HFFc6 (cell line): Measurements from ENCODE around the gene SDK2. TPM values are rescaled to one million over a fixed set of nuclear protein-coding genes. Genes with fewer than 3 reads are reported as not detected.

Source experiments
- DNase-seq: peaks from one replicate; pipeline ENCODE4 v3.0.0-alpha.2; 2018
- H3K27ac Mint-ChIP-seq: 2 replicates; pipeline ENCODE4 v1.8.0; 2020; ENCODE audit warnings: mild to moderate bottlenecking, mixed read lengths
- H3K27me3 Mint-ChIP-seq: 2 replicates; pipeline ENCODE4 v1.8.0; 2021; ENCODE audit warnings: mild to moderate bottlenecking, moderate library complexity, mixed read lengths; ENCODE audit not compliant: insufficient read depth
- H3K36me3 Mint-ChIP-seq: 2 replicates; pipeline ENCODE4 v1.8.0; 2021; ENCODE audit warnings: low read depth, mixed read lengths
- H3K4me1 Mint-ChIP-seq: 2 replicates; pipeline ENCODE4 v1.8.0; 2020; ENCODE audit warnings: low read depth, mixed read lengths
- H3K4me3 Mint-ChIP-seq: 2 replicates; pipeline ENCODE4 v1.8.0; 2020; ENCODE audit warnings: mild to moderate bottlenecking, moderate library complexity, mixed read lengths
- H3K9me3 Mint-ChIP-seq: 2 replicates; pipeline ENCODE4 v1.8.0; 2020; ENCODE audit warnings: mild to moderate bottlenecking, mixed read lengths
- CTCF ChIP-seq: fragments of 200-600 bp; sonication (generic); IDR thresholded peaks from 2 replicates; pipeline ENCODE4 v1.5.0; 2021; ENCODE audit warnings: antibody characterized with exemption, mild to moderate bottlenecking
- total RNA-seq, 6 experiments: library from RNA; stranded (reverse); fragmentation: NEBNext Ultra II Directional; extraction: Animal tissue kit (Norgen Biotek cat#: 25700); gene quantifications; 2 replicates in 1 of 6; 3 replicates in 5 of 6; pipeline ENCODE4 v1.2.3, GENCODE V29; 2021

Gene SDK2
- total RNA-seq, 6 experiments from 2014 or later, result 0.03 TPM; not detected in 4

GRCh38 chr17:73350864-73351263, 293.4 kb downstream of the SDK2 start:
- Mint-ChIP-seq H3K27ac (no peak overlapping the region), H3K36me3 (no peaks in the 10 kb centered on the region), H3K9me3 (no peaks in the 10 kb centered on the region), H3K27me3 (peaks cover 9% of the 10 kb centered on the region), H3K4me1 (peaks cover 7% of the 10 kb centered on the region), H3K4me3 (no peak overlapping the region)
- no peak for TF ChIP-seq CTCF
- DNase-seq, result no peak

DNA sequence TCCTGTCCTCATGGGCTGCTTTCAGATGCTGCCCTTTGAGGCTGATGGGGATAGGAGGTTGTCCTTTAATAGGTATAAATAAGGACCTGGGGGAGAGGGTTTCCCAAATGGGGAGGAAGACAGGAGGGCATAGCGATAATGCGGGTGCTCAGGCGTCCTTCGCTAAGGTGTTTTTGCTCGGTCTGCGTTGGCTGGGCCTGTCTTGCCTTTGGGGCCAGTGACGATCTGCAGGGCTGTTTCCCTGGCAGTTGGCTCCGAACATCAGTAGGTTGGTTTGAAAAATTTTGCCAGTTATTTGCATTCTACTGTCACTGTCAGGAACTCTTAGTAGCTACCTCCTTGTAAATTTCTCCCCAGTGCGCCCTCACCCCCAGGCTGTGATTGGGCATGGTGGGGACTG, 294.6 kb downstream of the SDK2 start:
- H3K4me3 Mint-ChIP-seq, result no peak overlapping the region
- peaks cover 9% of the 10 kb centered on the region for H3K27me3 Mint-ChIP-seq
- H3K36me3 Mint-ChIP-seq, result no peaks in the 10 kb centered on the region
- no peaks in the 10 kb centered on the region for H3K9me3 Mint-ChIP-seq
- H3K27ac Mint-ChIP-seq, result no peak overlapping the region
- TF ChIP-seq CTCF, result no peak
- DNase-seq, result no peak
- no peaks in the 10 kb centered on the region for H3K4me1 Mint-ChIP-seq

DNA sequence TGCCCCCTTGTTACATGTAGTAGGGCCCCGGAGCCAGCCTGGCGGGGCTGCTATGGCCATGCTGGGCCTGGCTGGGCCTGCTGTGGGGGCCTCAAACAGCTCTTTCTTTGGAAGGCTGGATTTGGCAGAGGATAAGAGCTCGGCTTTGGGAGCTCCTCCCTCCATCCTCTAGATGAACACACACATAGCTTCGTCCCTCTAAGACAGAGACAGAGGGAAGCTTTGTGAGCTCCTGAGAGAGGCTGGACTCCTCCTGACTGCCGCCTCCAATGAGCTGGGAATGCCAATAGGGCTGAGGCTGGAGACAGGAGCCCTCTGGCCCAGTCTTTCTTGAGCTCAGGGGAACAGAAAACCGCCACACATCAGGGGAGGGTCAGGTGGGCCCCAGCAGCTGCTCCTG, 295.1 kb downstream of the SDK2 start:
- H3K4me1 Mint-ChIP-seq, result no peaks in the 10 kb centered on the region; the same call in 1 of the 2 replicates
- peaks cover 9% of the 10 kb centered on the region for H3K27me3 Mint-ChIP-seq
- no peak overlapping the region for H3K27ac Mint-ChIP-seq
- no peaks in the 10 kb centered on the region for H3K36me3 Mint-ChIP-seq
- no peak for DNase-seq
- no peak overlapping the region for H3K4me3 Mint-ChIP-seq
- no peaks in the 10 kb centered on the region for H3K9me3 Mint-ChIP-seq
- TF ChIP-seq CTCF, result no peak

GRCh38 chr17:73348829-73349095, 295.5 kb downstream of the SDK2 start:
- H3K36me3 Mint-ChIP-seq, result no peaks in the 10 kb centered on the region
- no peaks in the 10 kb centered on the region; the same call in 1 of the 2 replicates for H3K4me1 Mint-ChIP-seq
- H3K27ac Mint-ChIP-seq, result no peak overlapping the region
- no peak overlapping the region for H3K4me3 Mint-ChIP-seq
- no peak for DNase-seq
- no peak for TF ChIP-seq CTCF
- H3K27me3 Mint-ChIP-seq, result peaks cover 9% of the 10 kb centered on the region
- no peaks in the 10 kb centered on the region for H3K9me3 Mint-ChIP-seq

GRCh38 chr17:73348018-73348828, 296.0 kb downstream of the SDK2 start:
- no peak overlapping the region for H3K27ac Mint-ChIP-seq
- no peaks in the 10 kb centered on the region for H3K36me3 Mint-ChIP-seq
- no peak for DNase-seq
- peaks cover 9% of the 10 kb centered on the region for H3K27me3 Mint-ChIP-seq
- TF ChIP-seq CTCF, result no peak
- H3K9me3 Mint-ChIP-seq, result no peaks in the 10 kb centered on the region
- H3K4me3 Mint-ChIP-seq, result no peak overlapping the region
- peaks cover under 1% of the 10 kb centered on the region; the same call in 1 of the 2 replicates for H3K4me1 Mint-ChIP-seq
